H9 (cell line): ENCODE measurements around the gene ASB18. TPM values are rescaled to one million over a fixed set of nuclear protein-coding genes. Genes with fewer than 3 reads are reported as not detected.

Source experiments
- DNase-seq: peaks from one replicate; pipeline ENCODE4 v3.0.0-alpha.2; 2017
- H2AFZ ChIP-seq: one replicate; pipeline ENCODE4 v1.6.1; 2013; ENCODE audit warnings: mild to moderate bottlenecking, low read length, control low read depth, moderate library complexity
- H2AK5ac ChIP-seq: 2 replicates; pipeline ENCODE4 v1.6.1; 2013; ENCODE audit warnings: low read length, control low read depth, mixed read lengths; ENCODE audit not compliant: insufficient read length
- H2BK120ac ChIP-seq: one replicate; pipeline ENCODE4 v1.6.1; 2013; ENCODE audit warnings: low read depth, mild to moderate bottlenecking, low read length, control low read depth, inconsistent platforms; ENCODE audit not compliant: poor library complexity, severe bottlenecking
- H2BK12ac ChIP-seq: 2 replicates; pipeline ENCODE4 v1.6.1; 2013; ENCODE audit warnings: low read length, control low read depth, mixed read lengths, low read depth; ENCODE audit not compliant: insufficient read length
- H2BK15ac ChIP-seq: 2 replicates; pipeline ENCODE4 v1.6.1; 2013; ENCODE audit warnings: low read depth, low read length, control low read depth
- H2BK20ac ChIP-seq: one replicate; pipeline ENCODE4 v1.6.1; 2013; ENCODE audit warnings: low read depth, mild to moderate bottlenecking, low read length, control low read depth, inconsistent platforms; ENCODE audit not compliant: poor library complexity, severe bottlenecking
- H2BK5ac ChIP-seq: 2 replicates; pipeline ENCODE4 v1.6.1; 2013; ENCODE audit warnings: low read length, control low read depth, mixed read lengths; ENCODE audit not compliant: insufficient read length
- H3K14ac ChIP-seq: 2 replicates; pipeline ENCODE4 v1.6.1; 2013; ENCODE audit warnings: low read length, control low read depth; ENCODE audit not compliant: insufficient read depth
- H3K18ac ChIP-seq: 2 replicates; pipeline ENCODE4 v1.6.1; 2013; ENCODE audit warnings: low read depth, mild to moderate bottlenecking, mixed read lengths, low read length, control low read depth; ENCODE audit not compliant: insufficient read length
- H3K23ac ChIP-seq: 2 replicates; pipeline ENCODE4 v1.6.1; 2013; ENCODE audit warnings: low read length, control low read depth, mixed read lengths, low read depth; ENCODE audit not compliant: insufficient read length
- H3K23me2 ChIP-seq: 2 replicates; pipeline ENCODE4 v1.6.1; 2013; ENCODE audit warnings: low read depth, mild to moderate bottlenecking, mixed read lengths, low read length, control low read depth; ENCODE audit not compliant: insufficient read length, poor library complexity, severe bottlenecking
- H3K27ac ChIP-seq: 2 replicates; pipeline ENCODE4 v1.5.1; 2013; ENCODE audit warnings: low read length, control low read depth, mixed read lengths, low read depth; ENCODE audit not compliant: insufficient read length
- H3K27me3 ChIP-seq: 2 replicates; pipeline ENCODE4 v1.6.1; 2013; ENCODE audit warnings: low read length, control low read depth, inconsistent platforms; ENCODE audit not compliant: insufficient read depth
- H3K4ac ChIP-seq: 2 replicates; pipeline ENCODE4 v1.6.1; 2013; ENCODE audit warnings: low read depth, mild to moderate bottlenecking, control low read depth, inconsistent platforms, low read length, moderate library complexity
- H3K4me1 ChIP-seq: 2 replicates; pipeline ENCODE4 v1.6.1; 2013; ENCODE audit warnings: low read length, control low read depth, inconsistent platforms; ENCODE audit not compliant: insufficient read depth
- H3K4me2 ChIP-seq: 2 replicates; pipeline ENCODE4 v1.6.1; 2013; ENCODE audit warnings: low read length, control low read depth, mixed read lengths; ENCODE audit not compliant: insufficient read length, insufficient read depth
- H3K56ac ChIP-seq: 2 replicates; pipeline ENCODE4 v1.6.1; 2013; ENCODE audit warnings: low read depth, mild to moderate bottlenecking, mixed read lengths, low read length, control low read depth; ENCODE audit not compliant: insufficient read length
- H3K79me1 ChIP-seq: 2 replicates; pipeline ENCODE4 v1.6.1; 2013; ENCODE audit warnings: low read depth, mild to moderate bottlenecking, moderate library complexity, low read length, control low read depth, inconsistent platforms; ENCODE audit not compliant: insufficient read depth, poor library complexity, severe bottlenecking
- H3K79me2 ChIP-seq: 2 replicates; pipeline ENCODE4 v1.6.1; 2013; ENCODE audit warnings: low read length, control low read depth, inconsistent platforms; ENCODE audit not compliant: insufficient read depth
- H3K9ac ChIP-seq: 2 replicates; pipeline ENCODE4 v1.6.1; 2013; ENCODE audit warnings: low read length, control low read depth, mixed read lengths; ENCODE audit not compliant: insufficient read length; ENCODE audit errors: extremely low read depth
- H3K9me3 ChIP-seq: one replicate; pipeline ENCODE4 v1.6.1; 2013; ENCODE audit warnings: low read depth, low read length, inconsistent platforms; ENCODE audit not compliant: control insufficient read depth
- H3T11ph ChIP-seq: one replicate; pipeline ENCODE4 v1.6.1; 2013; ENCODE audit warnings: mild to moderate bottlenecking, low read length, control low read depth, inconsistent platforms
- H4K20me1 ChIP-seq: one replicate; pipeline ENCODE4 v1.6.1; 2013; ENCODE audit not compliant: control insufficient read depth, insufficient read length, insufficient read depth
- H4K5ac ChIP-seq: 2 replicates; pipeline ENCODE4 v1.6.1; 2013; ENCODE audit warnings: low read depth, mild to moderate bottlenecking, mixed read lengths, low read length, control low read depth; ENCODE audit not compliant: insufficient read length
- H4K8ac ChIP-seq: replicated peaks from 2 replicates; pipeline ENCODE4 v1.6.1; 2013; ENCODE audit warnings: low read length, control low read depth, mixed read lengths, low read depth; ENCODE audit not compliant: insufficient read length
- H4K91ac ChIP-seq: 2 replicates; pipeline ENCODE4 v1.6.1; 2013; ENCODE audit warnings: low read depth, mild to moderate bottlenecking, moderate library complexity, mixed read lengths, low read length, control low read depth; ENCODE audit not compliant: insufficient read length
- H3K27ac Mint-ChIP-seq, 3 experiments: 2 replicates in 2 of 3; 3 replicates in 1 of 3; pipeline ENCODE4 v1.8.0; 2020 to 2021; ENCODE audit warnings: mixed read lengths in 3 of 3, mild to moderate bottlenecking in 1 of 3, moderate library complexity in 1 of 3
- H3K27me3 Mint-ChIP-seq: 2 replicates; pipeline ENCODE4 v1.8.0; 2021; ENCODE audit warnings: low read depth, mild to moderate bottlenecking, moderate library complexity, mixed read lengths
- H3K36me3 Mint-ChIP-seq, 3 experiments: 2 replicates in 2 of 3; 3 replicates in 1 of 3; pipeline ENCODE4 v1.8.0; 2020 to 2021; ENCODE audit warnings: low read depth in 3 of 3, mixed read lengths in 3 of 3; ENCODE audit not compliant: insufficient read depth in 1 of 3
- H3K4me1 Mint-ChIP-seq, 2 experiments: 2 replicates each; pipeline ENCODE4 v1.8.0; 2020; ENCODE audit warnings: mixed read lengths in 2 of 2
- H3K4me3 Mint-ChIP-seq, 2 experiments: 2 replicates in 1 of 2; 3 replicates in 1 of 2; pipeline ENCODE4 v1.8.0; 2020 to 2021; ENCODE audit warnings: mild to moderate bottlenecking in 2 of 2, mixed read lengths in 2 of 2, moderate library complexity in 1 of 2
- H3K9me3 Mint-ChIP-seq, 2 experiments: 2 replicates in 1 of 2; 3 replicates in 1 of 2; pipeline ENCODE4 v1.8.0; 2020; ENCODE audit warnings: mild to moderate bottlenecking in 2 of 2, mixed read lengths in 2 of 2, moderate library complexity in 1 of 2
- CTCF ChIP-seq: fragments of 200-600 bp; sonication (generic); conservative IDR thresholded peaks from 3 replicates; pipeline ENCODE4 v1.8.0; 2021; ENCODE audit warnings: antibody characterized with exemption, mild to moderate bottlenecking
- total RNA-seq: library from RNA; stranded (reverse); gene quantifications from 2 replicates; pipeline ENCODE4 v1.2.1, GENCODE V29; 2021

Gene ASB18
- total RNA-seq, 1 experiment from 2014 or later = not detected

DNA sequence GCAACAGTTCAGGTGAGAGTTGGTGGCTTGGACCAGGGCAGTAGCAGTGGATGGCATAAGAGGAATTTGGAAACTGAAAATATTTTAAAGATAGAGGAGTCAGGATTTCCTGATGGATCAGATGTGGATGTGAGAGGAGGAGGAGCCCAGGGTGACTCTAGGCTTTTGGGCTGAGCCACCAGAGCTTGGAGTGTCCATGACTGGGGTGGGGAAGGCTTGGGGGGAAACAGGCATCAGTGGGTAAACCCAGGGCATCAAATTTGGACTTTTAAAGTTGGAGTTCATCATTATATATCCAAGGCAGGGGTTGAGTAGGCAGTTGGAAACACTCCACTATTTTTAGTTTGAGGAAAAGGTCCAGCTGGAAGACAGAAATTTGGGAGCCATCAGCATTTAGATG, 27.3 kb upstream of the ASB18 start:
- Histone ChIP-seq H3K4me1 (no peaks in the 10 kb centered on the region), H3T11ph (no peak overlapping the region), H3K79me2 (no peaks in the 10 kb centered on the region), H2AK5ac (no peak overlapping the region), H3K9ac (no peak overlapping the region), H3K4me2 (no peak overlapping the region), H3K27ac (no peak overlapping the region), H3K27me3 (no peaks in the 10 kb centered on the region), H4K20me1 (no peaks in the 10 kb centered on the region), H3K23me2 (no peaks in the 10 kb centered on the region), H2BK12ac (no peak overlapping the region), H3K23ac (no peak overlapping the region), H3K56ac (no peak overlapping the region), H4K5ac (no peak overlapping the region), H3K14ac (no peak overlapping the region), H3K18ac (no peak overlapping the region), H2BK5ac (no peak overlapping the region), H4K91ac (no peak overlapping the region), H3K9me3 (no peaks in the 10 kb centered on the region), H4K8ac (no peak overlapping the region), H2BK15ac (no peak overlapping the region), H3K79me1 (no peaks in the 10 kb centered on the region), H2BK120ac (no peak overlapping the region), H3K4ac (no peak overlapping the region), H2AFZ (no peak overlapping the region), H2BK20ac (no peak overlapping the region)
- no peaks in the 10 kb centered on the region for H3K4me1 Mint-ChIP-seq
- DNase-seq = no peak
- no peak overlapping the region for H3K4me3 Mint-ChIP-seq
- no peak overlapping the region for H3K27ac Mint-ChIP-seq
- H3K36me3 Mint-ChIP-seq = no peaks in the 10 kb centered on the region
- TF ChIP-seq CTCF = no peak
- no peaks in the 10 kb centered on the region; a peak in 1 of 5 replicates for H3K9me3 Mint-ChIP-seq
- H3K27me3 Mint-ChIP-seq = peaks cover 37% of the 10 kb centered on the region
